Fibroblast of gingiva (primary cell): ENCODE results near the gene EIF5AL1.
"Not testable (repeated sequence)": the region's sequence is repeated elsewhere in the genome, so short reads cannot be mapped to it uniquely, and the experiment has no call there.

Experiments used
- DNase-seq: peaks from one replicate; pipeline ENCODE4 v3.0.0-alpha.2; 2011; ENCODE audit warnings: low read depth

Gene EIF5AL1

DNA sequence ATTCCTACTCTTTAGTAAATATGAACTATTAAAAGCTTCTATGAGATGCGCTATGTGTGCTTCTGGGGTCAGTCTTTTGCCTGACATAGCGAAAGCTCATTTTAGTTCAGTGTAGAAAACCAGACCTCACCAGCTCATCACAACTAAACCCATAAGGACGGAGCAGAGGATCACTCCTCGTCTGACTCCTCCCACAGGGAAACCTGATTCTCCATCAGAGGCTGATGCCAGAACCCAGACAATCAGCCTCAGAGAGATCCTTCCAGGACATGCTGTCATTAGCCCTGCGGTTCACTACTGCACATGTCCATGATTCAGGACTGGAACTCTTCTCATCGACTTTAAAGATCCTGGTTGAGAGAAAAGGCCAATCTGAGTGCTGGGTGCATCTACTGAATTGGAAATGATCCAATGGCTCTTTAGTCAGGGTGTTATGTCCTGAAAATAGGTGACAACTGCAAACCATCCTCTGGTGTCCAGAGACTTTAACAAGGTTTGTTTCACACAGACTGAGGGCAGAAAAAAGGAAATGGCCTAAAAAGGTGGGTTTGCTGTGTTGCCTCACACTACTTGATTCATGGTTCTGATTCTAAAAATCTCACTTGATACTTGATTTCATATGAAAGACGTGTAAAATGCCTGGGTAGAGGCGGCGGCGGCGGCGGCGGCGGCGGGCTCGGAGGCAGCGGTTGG lies at the start of gene EIF5AL1:
TSS of gene EIF5AL1 (plus strand) at position 643 of the 693 bp plus-strand sequence. CDS start 117 bp downstream, outside the sequence.
- not testable (repeated sequence) for DNase-seq

DNA sequence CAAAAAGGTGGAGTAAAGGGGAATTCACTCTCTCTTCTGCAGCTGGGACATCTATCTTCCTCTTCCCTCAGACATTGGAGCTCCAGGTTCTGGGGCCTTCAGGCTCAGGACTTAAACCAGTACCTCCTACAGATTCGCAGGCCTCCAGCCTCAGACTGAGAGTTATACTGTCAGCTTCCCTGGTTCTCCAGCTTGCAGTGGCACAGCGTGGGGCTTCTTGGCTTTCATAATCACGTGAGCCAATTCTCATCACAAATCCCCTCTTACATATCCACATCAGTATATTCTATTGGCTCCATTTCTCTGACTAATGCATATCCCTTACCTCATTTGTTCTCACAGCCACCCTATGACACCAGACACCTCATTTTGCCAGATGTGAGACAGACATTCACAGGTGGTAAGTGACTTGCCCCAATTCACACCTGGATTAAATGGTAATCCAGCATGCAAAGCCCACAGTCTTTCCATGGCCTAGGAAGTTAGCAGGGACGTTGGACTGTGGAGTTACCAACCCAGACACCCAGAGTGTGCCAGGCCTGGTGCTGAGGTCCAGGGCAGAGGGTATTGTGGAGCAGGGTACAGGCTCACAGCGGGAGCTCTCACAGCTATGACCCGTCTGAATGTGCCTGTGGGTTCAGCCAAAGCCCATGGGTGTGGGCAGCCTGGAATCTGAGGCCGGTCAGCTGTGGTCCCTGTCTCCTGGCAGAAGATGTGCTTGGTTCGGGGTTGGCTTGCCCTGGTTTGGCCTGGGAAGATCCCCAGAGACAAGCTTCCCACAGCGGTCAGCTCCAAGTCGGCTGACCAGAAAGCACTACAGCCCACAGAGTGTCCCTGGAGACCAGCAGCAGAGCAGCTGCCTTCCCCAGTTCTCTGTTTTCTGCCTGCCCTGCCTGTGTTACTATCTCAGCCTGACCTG lies 48.5 kb upstream of the EIF5AL1 start:
- peak; percentile 94 for DNase-seq

- no peak for DNase-seq
Observed at GRCh38 chr10:79465341-79465740, 47.0 kb upstream of the EIF5AL1 start.

DNA sequence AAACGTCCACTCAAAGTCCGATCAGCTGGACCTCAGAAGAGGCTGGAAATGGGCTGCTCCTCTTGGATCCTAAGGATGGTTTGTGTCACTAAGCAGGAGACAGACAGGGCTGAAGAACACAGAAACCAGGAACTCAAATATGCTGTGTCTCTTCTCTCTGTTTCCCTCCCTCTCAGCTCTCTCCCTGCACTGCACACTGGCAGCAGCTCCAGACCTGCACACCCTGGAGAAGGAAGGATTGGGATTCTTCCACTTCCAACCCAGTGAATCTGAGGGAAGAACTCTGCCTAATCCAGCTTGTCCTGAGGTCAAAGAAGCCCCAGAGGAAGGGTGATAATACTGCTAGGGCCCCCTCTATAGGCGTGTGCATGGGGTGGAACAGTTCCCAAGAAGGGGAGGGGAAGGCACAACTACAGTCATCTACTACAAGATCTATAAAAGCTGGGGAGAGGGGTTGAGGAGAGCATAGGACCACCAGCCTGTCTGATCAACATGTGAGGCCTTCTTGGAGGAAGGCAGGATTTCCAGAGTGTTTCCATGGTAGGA lies 44.2 kb upstream of the EIF5AL1 start:
- no peak for DNase-seq

GRCh38 chr10:79468841-79469585 lies 43.3 kb upstream of the EIF5AL1 start:
- no peak for DNase-seq

DNA sequence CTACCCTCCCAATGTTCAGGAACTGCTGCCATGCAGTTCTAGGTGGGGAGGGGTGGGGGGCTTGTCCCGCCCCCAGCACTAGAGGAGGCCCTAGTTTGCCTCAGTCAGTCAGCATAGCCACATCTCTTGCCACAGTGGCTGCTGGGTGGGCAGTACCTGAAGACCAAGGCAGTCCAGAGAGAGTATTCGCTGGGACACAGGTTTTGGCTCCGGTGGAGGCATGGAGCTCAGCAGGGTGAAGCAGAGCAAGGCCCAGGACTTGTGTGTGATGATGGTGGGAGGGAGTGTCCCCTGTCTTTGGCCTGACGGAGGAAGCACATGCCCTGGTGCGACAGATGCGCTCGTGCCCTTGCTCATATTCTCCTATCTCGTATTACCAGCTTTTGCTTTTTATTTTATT lies 42.2 kb upstream of the EIF5AL1 start:
- DNase-seq, result no peak

- no peak for DNase-seq
Observed at GRCh38 chr10:79471776-79472175, 40.6 kb upstream of the EIF5AL1 start.

GRCh38 chr10:79472449-79472848 lies 39.9 kb upstream of the EIF5AL1 start:
- no peak for DNase-seq

GRCh38 chr10:79472951-79473350 lies 39.4 kb upstream of the EIF5AL1 start:
- no peak for DNase-seq

DNA sequence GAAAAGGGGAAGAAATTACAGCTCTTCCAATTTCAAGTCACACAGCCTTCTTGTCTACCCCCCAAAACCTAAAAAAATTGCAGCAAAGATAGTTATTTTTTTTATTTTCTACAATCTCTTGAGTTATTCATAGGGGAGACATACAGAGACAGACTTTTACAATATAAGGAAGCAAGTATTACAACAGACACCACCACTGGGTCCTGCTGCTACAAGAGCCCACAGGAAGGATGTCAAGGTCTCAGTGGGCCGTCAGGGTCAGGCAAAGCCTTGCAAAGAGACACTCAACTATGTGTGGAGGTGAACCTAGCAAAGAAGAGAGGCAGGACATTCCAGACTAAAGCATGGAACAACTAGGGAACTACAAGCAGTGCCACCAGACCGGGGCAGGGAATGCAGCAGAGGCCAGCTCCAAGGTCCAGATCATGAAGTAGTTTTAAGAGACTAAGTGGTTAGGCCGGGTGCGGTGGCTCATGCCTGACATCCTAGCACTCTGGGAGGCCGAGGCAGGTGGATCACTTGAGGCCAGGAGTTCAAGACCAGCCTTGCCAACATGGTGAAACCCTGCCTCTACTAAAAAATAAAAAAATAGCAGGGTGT lies 38.7 kb upstream of the EIF5AL1 start:
- DNase-seq, result no peak

DNA sequence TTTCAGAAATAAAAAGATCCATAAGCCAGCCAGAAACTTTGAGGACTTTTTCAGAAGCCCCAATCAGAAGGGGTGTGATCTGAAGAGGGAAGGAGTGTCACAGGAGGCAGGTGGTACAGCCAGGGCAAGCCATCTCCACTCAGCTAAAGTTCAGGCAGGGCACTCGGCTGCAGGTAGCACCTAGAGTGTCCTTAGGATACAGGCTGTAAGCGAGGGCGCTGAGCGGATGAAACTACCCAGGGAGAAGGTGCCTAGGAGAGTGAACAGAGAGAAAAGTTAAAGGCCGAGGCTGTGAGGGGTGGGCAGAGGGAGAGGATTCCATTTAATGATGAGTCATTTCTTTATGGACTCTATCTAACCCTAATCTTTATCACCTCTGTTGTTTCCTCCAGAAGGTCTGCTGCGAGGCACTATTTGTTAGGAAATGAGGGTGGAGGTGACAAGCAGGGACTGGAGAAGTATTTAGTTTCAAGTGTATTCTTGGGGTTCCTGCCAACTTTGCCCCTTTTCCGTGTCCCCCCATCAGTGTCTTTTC lies 37.1 kb upstream of the EIF5AL1 start:
- no peak for DNase-seq

GRCh38 chr10:79475877-79476276 lies 36.5 kb upstream of the EIF5AL1 start:
- no peak for DNase-seq

- DNase-seq, result no peak
Observed at GRCh38 chr10:79476645-79477044, 35.7 kb upstream of the EIF5AL1 start.

DNA sequence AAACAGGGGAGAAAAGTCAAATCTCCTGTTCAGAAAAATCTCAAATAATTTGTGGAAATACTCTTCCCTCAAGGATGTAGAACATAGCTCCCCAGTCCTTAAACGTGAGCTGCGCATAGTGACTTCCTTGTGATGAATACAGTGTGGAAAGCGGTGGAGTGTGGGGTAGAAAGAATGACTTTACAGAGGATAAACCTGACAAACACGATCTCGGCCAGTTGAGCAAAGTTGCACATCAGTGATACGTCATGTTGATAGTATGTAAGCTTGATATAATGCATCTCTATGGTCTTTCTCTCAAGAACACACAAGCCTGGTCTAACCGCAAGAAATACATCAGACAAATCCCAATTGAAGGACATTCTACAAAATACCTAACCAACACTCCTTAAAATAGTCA lies 34.9 kb upstream of the EIF5AL1 start:
- DNase-seq, result no peak

DNA sequence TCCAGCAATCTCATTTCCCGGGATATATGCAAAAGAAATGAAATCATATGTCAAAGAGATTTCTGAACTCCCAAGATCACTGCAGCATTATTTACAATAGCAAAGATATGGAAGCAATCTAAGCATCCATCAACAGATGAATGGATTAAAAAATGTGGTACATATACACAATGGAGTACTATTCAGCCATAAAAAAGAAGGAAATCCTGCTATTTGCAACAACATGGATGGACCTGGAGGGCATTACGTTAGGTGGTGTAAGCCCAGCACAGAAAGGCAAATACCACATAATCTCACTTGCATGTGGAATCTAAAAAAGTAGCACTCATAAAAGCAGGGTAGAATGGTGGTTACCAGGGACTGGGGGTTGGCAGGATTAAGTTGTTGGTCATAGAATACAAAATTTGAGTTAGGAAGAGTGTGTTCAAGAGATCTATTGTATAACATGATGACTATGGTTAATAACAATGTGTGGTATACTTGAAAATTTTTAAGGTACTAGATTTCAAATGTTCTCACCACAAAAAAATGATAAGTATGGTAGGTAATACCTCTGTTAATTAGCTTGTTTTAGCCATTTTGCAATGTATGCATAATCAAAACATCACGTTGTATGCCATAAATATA lies 32.9 kb upstream of the EIF5AL1 start:
- no peak for DNase-seq

DNA sequence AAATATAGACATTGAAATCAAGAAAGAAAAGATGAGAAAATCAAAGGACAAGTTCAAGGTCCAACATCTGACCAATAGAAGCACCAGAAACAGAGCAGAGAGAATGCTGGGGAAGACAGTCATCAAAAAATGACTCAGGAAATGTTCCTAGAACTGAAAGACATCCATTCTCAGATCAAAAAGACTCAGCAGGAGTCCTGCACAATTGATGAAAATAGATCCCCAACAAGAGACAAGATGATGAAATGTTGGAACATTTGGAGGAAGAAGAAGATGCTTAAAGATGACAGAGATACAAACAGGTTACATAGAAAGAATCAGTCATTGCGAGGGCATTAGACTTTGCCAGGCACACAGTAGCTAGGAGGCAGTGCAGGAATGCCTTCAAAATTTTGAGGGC lies 30.0 kb upstream of the EIF5AL1 start:
- DNase-seq, result no peak

GRCh38 chr10:79482741-79483140 lies 29.6 kb upstream of the EIF5AL1 start:
- DNase-seq, result no peak

DNA sequence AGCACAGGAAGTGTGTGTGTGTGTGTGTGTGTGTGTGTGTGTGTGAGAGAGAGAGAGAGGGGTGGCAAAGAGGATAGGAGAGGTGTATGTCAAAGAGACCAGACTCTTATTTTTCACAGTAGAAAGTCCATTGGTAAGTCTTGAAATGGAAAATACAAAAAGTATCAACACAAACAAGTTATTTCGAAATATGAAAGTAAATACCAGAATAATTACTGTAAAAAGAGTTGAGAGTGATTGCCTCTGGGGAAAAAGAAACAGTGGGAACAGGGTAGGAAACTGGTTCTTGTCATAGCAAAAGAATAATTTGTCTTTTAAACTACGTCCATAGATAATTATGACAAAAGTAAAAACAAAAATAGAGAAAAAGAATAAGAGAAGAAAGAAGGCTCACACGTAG lies 29.0 kb upstream of the EIF5AL1 start:
- DNase-seq, result peak; percentile 33

GRCh38 chr10:79483948-79484347 lies 28.4 kb upstream of the EIF5AL1 start:
- DNase-seq, result peak; percentile 70

- DNase-seq, result no peak
Observed at GRCh38 chr10:79484476-79484875, 27.9 kb upstream of the EIF5AL1 start.
